H1 (cell line): ENCODE measurements around the gene LRRC4C. TPM values are rescaled to one million over a fixed set of nuclear protein-coding genes. Genes with fewer than 3 reads are reported as not detected.

Source experiments
- BACH1 ChIP-seq: IDR thresholded peaks from 2 replicates; pipeline ENCODE4 v1.6.1; 2012; ENCODE audit warnings: low read length, improper control_type of control experiment
- CHD7 ChIP-seq: fragments of 300-600 bp; sonication (generic); IDR thresholded peaks from 2 replicates; pipeline ENCODE4 v1.7.1; 2012; ENCODE audit warnings: low read length, moderate library complexity, mild to moderate bottlenecking, inconsistent platforms; ENCODE audit not compliant: insufficient replicate concordance
- CREB1 ChIP-seq: IDR thresholded peaks from 2 replicates; pipeline ENCODE4 v1.6.1; 2012; ENCODE audit warnings: inconsistent platforms
- GTF2F1 ChIP-seq: IDR thresholded peaks from 2 replicates; pipeline ENCODE4 v1.6.1; 2012; ENCODE audit warnings: low read depth, low read length, improper control_type of control experiment, borderline replicate concordance
- HDAC2 ChIP-seq, 2 experiments: fragments of 300-600 bp in 1 of 2; sonication (generic) in 1 of 2; IDR thresholded peaks; 2 replicates each; pipeline ENCODE4 v1.6.1; 2011 to 2012; ENCODE audit warnings: low read depth in 2 of 2, low read length in 2 of 2, mild to moderate bottlenecking in 2 of 2, moderate library complexity in 2 of 2, borderline replicate concordance in 1 of 2, inconsistent platforms in 1 of 2
- HDAC6 ChIP-seq: IDR thresholded peaks from one replicate; pipeline ENCODE4 v1.7.1; 2012; ENCODE audit warnings: low read depth, mild to moderate bottlenecking, inconsistent platforms, low read length, moderate library complexity
- KDM1A ChIP-seq: fragments of 200-600, 300-600 bp; sonication (generic); IDR thresholded peaks from 2 replicates; pipeline ENCODE4 v1.7.1; 2016; ENCODE audit warnings: mild to moderate bottlenecking, low read length, borderline replicate concordance
- RAD21 ChIP-seq, 2 experiments: IDR thresholded peaks in 1 of 2; conservative IDR thresholded peaks in 1 of 2; 2 replicates each; pipeline ENCODE4 v1.6.1; 2011; ENCODE audit warnings: low read depth in 2 of 2, low read length in 2 of 2, improper control_type of control experiment in 1 of 2, inconsistent platforms in 1 of 2, mild to moderate bottlenecking in 1 of 2, moderate library complexity in 1 of 2
- SP1 ChIP-seq: IDR thresholded peaks from 2 replicates; pipeline ENCODE4 v1.6.1; 2011; ENCODE audit warnings: low read depth, low read length
- SP4 ChIP-seq: IDR thresholded peaks from 2 replicates; pipeline ENCODE4 v1.6.1; 2012; ENCODE audit warnings: low read length, inconsistent platforms
- SUZ12 ChIP-seq: fragments of 200-600 bp; sonication (generic); IDR thresholded peaks from 2 replicates; pipeline ENCODE4 v1.6.1; 2012; ENCODE audit warnings: mild to moderate bottlenecking, inconsistent platforms, low read length, moderate library complexity, mixed read lengths
- polyA plus RNA-seq, 7 experiments: library from polyadenylated mRNA; depleted of rRNA in 3 of 7; stranded (reverse) in 5 of 7; unstranded in 2 of 7; fragments of >200 nt in 5 of 7; fragments of 200-250 nt in 2 of 7; gene quantifications; 1 replicate in 5 of 7; 2 replicates in 1 of 7; 4 replicates in 1 of 7; pipeline versions ENCODE4 v1.2.1 to v1.2.3, GENCODE V29; 2011 to 2013; ENCODE audit warnings: missing spikeins in 2 of 7, mixed read lengths in 2 of 7
- total RNA-seq: library from RNA; stranded (reverse); fragmentation: NEBNext Ultra II Directional; extraction: Animal tissue kit (Norgen Biotek cat#: 25700); gene quantifications from 2 replicates; pipeline ENCODE4 v1.2.1, GENCODE V29; 2021
- TF ChIP-seq, protein P1 (sequence below): IDR thresholded peaks from 2 replicates; pipeline ENCODE4 v1.6.1; 2012; ENCODE audit warnings: inconsistent platforms

Gene LRRC4C
- total and polyA plus RNA-seq, 2 of the 8 experiments (the other 6 are each of a cell fraction or from before 2014, with no cell fraction given): 0.23 to 2.2 TPM

GRCh38 chr11:41085123-41085522 is 374.3 kb downstream of the LRRC4C start (continued):
- TF ChIP-seq CHD7 (no peak), RAD21 (IDR thresholded peaks at IDR 0.05 in 1 of 2, conservative IDR thresholded peaks at IDR 0.05 in 1 of 2; ENCODE audit: low read depth in 2 of 2, low read length in 2 of 2) (no peak), BACH1 (no peak), SUZ12 (no peak), HDAC6 (no peak), HDAC2 (IDR thresholded peaks at IDR 0.05; ENCODE audit: borderline replicate concordance in 1 of 2, low read depth in 2 of 2, low read length in 2 of 2) (no peak), KDM1A (no peak), GTF2F1 (no peak), SP4 (no peak), CREB1 (no peak), SP1 (no peak)
- TF ChIP-seq, protein P1, sequence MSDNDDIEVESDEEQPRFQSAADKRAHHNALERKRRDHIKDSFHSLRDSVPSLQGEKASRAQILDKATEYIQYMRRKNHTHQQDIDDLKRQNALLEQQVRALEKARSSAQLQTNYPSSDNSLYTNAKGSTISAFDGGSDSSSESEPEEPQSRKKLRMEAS: no peak
